ENCODE results near the gene GIPC1. TPM values are rescaled to one million over a fixed set of nuclear protein-coding genes. Genes with fewer than 3 reads are reported as not detected.
A peak's percentile ranks its signal among the peaks of the same experiment; 100 is the strongest.

The GIPC1 gene
- total and polyA plus RNA-seq, 9 of the 15 experiments (the other 6 are each of a cell fraction or from before 2014, with no cell fraction given) = 0.49 to 54.7 (median 24.8) TPM

DNA sequence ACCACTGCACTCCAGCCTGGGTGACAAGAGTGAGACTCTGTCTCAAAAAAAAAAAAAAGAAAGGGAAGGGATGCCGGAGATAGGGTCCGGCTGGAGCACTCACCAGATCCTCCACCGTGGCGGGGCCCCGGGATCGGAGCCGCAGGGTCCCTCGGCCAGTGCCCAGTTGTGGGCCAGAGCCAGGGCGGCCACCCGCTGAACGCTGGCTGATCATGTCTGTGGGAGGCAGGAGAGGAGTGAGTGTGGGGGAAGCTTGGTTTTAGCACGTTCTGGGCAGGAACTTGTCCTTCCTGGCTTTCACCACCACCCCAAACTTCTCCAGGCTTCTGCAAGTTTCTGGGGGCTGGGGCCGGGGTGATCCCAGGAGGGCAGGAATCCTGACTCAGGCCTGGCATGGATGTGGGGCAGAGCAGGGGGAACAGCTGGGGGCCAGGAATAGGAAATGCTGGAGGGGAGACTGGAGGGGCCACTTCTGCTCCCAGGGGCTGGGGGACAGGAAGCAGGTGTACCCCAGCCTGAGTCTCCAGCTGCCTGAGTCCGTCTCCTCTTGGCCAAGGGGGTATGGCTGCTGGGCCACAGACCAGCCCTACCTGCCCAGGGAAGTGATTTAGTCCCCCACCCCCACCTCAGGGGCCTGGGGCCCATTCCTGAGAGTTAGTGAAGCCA lies 16.5 kb downstream of the GIPC1 start:
- peaks cover 19% of the 10 kb centered on the region; the same call in 2 of the 3 replicates for H3K36me3 ChIP-seq (ENCODE audit: control insufficient read depth, insufficient read depth, low read length)
- H2AFZ ChIP-seq (ENCODE audit: low read depth, low read length) = no peak overlapping the region
- DNase-seq (ENCODE audit: extremely low read depth in 1 of 4, low spot score in 3 of 4) = no peak
- no peaks in the 10 kb centered on the region for H3K9me1 ChIP-seq (ENCODE audit: control insufficient read depth, insufficient read depth, low read length)
- 85% methylated on average over 8 of the region's 14 CpGs for WGBS (ENCODE audit: insufficient coverage, low coverage, missing lambda C conversion rate)
- no peak overlapping the region for H3K4me3 ChIP-seq
- no peaks in the 10 kb centered on the region for H3K27me3 ChIP-seq (ENCODE audit: control insufficient read depth in 2 of 2, insufficient read depth in 2 of 2, low read length in 2 of 2)
- H3K9me3 ChIP-seq (replicated peaks; ENCODE audit: control insufficient read depth, insufficient read depth, low read depth, low read length) = no peaks in the 10 kb centered on the region
- intact Hi-C loops (cut with micrococcal nuclease) (no loop called here), in situ Hi-C loops (cut with MboI) (loop anchor here (5.0 kb wide), 1 partner anchor 282 kb away; no protein-coding TSS in a partner anchor)
- ChIA-PET POLR2A (interaction anchor here (0.6 kb wide), 1 partner anchor 73 kb away, joined by 3 read pairs; no protein-coding TSS in a partner anchor), CTCF (ENCODE audit: low intra/inter-chr PET ratio) (interaction anchor here (1.2 to 2.3 kb wide), 3 partner anchors 329 to 599 kb away, joined by 3 to 7 read pairs (median 6); partner anchors contain the start of gene ASF1B)
- ATAC-seq = no peak
- H3K27ac ChIP-seq (ENCODE audit: extremely low read depth, low read depth, low read length) = no peak overlapping the region
- H4K20me1 ChIP-seq (replicated peaks; ENCODE audit: control insufficient read depth, insufficient read depth, low read length) = no peaks in the 10 kb centered on the region
- TF ChIP-seq RBM22 (IDR thresholded peaks at IDR 0.05; ENCODE audit: low read depth, low read length, poor library complexity, severe bottlenecking) (peak; percentile 0), ZZZ3 (IDR thresholded peaks at IDR 0.05) (no peak), TAL1 (IDR thresholded peaks at IDR 0.05) (no peak), SMAD1 (IDR thresholded peaks at IDR 0.05; ENCODE audit: low read depth, low read length, partially characterized antibody) (no peak), PRMT5 (CRISPR knock-in tag; IDR thresholded peaks at IDR 0.05) (no peak), BRCA1 (IDR thresholded peaks at IDR 0.05) (no peak), BRCA1 (CRISPR knock-in tag; IDR thresholded peaks at IDR 0.05) (0 out of 2 replicates have a peak, but pooled peaks have one; percentile 0)
- TF ChIP-seq, protein P1, sequence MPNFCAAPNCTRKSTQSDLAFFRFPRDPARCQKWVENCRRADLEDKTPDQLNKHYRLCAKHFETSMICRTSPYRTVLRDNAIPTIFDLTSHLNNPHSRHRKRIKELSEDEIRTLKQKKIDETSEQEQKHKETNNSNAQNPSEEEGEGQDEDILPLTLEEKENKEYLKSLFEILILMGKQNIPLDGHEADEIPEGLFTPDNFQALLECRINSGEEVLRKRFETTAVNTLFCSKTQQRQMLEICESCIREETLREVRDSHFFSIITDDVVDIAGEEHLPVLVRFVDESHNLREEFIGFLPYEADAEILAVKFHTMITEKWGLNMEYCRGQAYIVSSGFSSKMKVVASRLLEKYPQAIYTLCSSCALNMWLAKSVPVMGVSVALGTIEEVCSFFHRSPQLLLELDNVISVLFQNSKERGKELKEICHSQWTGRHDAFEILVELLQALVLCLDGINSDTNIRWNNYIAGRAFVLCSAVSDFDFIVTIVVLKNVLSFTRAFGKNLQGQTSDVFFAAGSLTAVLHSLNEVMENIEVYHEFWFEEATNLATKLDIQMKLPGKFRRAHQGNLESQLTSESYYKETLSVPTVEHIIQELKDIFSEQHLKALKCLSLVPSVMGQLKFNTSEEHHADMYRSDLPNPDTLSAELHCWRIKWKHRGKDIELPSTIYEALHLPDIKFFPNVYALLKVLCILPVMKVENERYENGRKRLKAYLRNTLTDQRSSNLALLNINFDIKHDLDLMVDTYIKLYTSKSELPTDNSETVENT (CRISPR knock-in tag; IDR thresholded peaks at IDR 0.05) = no peak
- no peaks in the 10 kb centered on the region for H3K79me2 ChIP-seq (ENCODE audit: control insufficient read depth, insufficient read depth, low read length)
- peak overlapping the region in 1 of 2 experiments; percentile 85; a peak in 2 of 4 replicates for H3K9ac ChIP-seq (ENCODE audit: insufficient read depth in 1 of 2, low read depth in 2 of 2, low read length in 2 of 2)
- peaks cover 9 to 57% of the 10 kb centered on the region in 2 experiments for H3K4me1 ChIP-seq (replicated peaks in 1 of 2; ENCODE audit: control insufficient read depth in 2 of 2, insufficient read depth in 2 of 2, low read length in 2 of 2)
- H3K4me2 ChIP-seq (ENCODE audit: insufficient read depth, low read length) = no peak overlapping the region
- FAIRE-seq = no peak
- BruUV-seq (replicated peaks) = no TSS peak

Measured in K562 (cell line).